ENCODE data around the gene SUMF1. TPM values are rescaled to one million over a fixed set of nuclear protein-coding genes. Genes with fewer than 3 reads are reported as not detected.

SUMF1 gene
- total RNA-seq, 1 experiment from 2014 or later: 26.6 TPM

DNA sequence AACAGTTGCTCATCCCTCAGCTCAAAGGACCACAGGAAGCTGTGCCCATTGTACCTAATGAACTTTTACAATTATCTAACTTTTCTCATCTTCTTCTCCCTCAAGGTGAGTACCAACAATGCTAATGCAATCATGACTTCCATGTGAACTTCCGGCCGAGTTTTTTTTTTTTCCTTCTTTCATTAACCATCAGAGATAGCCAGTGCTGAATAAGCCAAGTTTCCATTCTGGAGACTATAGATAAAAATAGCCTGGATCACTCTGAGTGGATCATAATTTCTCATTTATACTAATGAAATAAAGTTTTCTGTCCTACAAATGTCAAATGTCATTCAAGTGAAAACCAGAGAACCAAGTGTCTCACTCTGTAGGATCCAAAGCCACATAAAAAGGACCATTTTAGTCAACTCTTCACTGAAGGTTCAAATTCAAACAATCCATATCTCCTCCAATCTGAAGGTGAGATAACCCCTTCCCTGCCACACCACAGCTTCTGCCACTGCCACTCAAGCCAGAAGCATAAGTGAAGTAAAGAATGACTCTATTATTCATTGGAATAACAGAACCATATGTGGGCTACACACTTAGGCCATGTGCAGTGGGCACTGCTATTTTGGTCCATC lies 5.5 kb downstream of the SUMF1 start (continued):
- TF ChIP-seq, protein P1, sequence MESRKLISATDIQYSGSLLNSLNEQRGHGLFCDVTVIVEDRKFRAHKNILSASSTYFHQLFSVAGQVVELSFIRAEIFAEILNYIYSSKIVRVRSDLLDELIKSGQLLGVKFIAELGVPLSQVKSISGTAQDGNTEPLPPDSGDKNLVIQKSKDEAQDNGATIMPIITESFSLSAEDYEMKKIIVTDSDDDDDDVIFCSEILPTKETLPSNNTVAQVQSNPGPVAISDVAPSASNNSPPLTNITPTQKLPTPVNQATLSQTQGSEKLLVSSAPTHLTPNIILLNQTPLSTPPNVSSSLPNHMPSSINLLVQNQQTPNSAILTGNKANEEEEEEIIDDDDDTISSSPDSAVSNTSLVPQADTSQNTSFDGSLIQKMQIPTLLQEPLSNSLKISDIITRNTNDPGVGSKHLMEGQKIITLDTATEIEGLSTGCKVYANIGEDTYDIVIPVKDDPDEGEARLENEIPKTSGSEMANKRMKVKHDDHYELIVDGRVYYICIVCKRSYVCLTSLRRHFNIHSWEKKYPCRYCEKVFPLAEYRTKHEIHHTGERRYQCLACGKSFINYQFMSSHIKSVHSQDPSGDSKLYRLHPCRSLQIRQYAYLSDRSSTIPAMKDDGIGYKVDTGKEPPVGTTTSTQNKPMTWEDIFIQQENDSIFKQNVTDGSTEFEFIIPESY (IDR thresholded peaks at IDR 0.05; ENCODE audit: extremely low read depth, insufficient replicate concordance, low read length): no peak

DNA sequence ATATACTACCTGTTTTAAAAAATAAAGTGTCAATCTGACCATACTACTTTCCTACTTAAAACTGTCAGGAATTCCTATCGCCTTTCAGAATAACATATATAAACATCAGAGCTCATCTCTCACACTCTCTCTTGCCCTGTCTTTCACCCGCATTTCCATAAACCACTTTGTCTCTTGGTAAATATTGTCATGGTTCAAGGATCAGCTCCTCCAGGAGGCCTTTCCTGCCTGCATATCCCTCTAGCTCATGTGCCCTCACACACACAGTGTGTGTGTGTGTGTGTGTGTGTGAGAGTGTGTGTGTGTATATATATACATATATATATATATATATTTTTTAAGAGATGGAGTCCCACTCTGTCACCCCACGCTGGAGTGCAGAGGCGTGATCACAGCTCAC lies 6.7 kb downstream of the SUMF1 start:
- no peak for ATAC-seq
- POLR2A ChIA-PET: no interaction called here
- TF ChIP-seq, protein P2, sequence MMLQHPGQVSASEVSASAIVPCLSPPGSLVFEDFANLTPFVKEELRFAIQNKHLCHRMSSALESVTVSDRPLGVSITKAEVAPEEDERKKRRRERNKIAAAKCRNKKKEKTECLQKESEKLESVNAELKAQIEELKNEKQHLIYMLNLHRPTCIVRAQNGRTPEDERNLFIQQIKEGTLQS (IDR thresholded peaks at IDR 0.05): no peak
- TF ChIP-seq, protein P3, sequence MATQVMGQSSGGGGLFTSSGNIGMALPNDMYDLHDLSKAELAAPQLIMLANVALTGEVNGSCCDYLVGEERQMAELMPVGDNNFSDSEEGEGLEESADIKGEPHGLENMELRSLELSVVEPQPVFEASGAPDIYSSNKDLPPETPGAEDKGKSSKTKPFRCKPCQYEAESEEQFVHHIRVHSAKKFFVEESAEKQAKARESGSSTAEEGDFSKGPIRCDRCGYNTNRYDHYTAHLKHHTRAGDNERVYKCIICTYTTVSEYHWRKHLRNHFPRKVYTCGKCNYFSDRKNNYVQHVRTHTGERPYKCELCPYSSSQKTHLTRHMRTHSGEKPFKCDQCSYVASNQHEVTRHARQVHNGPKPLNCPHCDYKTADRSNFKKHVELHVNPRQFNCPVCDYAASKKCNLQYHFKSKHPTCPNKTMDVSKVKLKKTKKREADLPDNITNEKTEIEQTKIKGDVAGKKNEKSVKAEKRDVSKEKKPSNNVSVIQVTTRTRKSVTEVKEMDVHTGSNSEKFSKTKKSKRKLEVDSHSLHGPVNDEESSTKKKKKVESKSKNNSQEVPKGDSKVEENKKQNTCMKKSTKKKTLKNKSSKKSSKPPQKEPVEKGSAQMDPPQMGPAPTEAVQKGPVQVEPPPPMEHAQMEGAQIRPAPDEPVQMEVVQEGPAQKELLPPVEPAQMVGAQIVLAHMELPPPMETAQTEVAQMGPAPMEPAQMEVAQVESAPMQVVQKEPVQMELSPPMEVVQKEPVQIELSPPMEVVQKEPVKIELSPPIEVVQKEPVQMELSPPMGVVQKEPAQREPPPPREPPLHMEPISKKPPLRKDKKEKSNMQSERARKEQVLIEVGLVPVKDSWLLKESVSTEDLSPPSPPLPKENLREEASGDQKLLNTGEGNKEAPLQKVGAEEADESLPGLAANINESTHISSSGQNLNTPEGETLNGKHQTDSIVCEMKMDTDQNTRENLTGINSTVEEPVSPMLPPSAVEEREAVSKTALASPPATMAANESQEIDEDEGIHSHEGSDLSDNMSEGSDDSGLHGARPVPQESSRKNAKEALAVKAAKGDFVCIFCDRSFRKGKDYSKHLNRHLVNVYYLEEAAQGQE (IDR thresholded peaks at IDR 0.05; ENCODE audit: low read depth): no peak
- TF ChIP-seq JUND (IDR thresholded peaks at IDR 0.05) (no peak), ELF1 (IDR thresholded peaks at IDR 0.05; ENCODE audit: borderline replicate concordance, low read depth) (no peak), SIN3A (IDR thresholded peaks at IDR 0.05; ENCODE audit: low read depth) (no peak), SRF (IDR thresholded peaks at IDR 0.05; ENCODE audit: low read depth) (no peak), CBX3 (IDR thresholded peaks at IDR 0.05; ENCODE audit: low read depth) (no peak), FOSL1 (IDR thresholded peaks at IDR 0.05; ENCODE audit: low read depth) (no peak), CEBPB (IDR thresholded peaks at IDR 0.05; ENCODE audit: low read depth) (no peak)
- TF ChIP-seq, protein P4, sequence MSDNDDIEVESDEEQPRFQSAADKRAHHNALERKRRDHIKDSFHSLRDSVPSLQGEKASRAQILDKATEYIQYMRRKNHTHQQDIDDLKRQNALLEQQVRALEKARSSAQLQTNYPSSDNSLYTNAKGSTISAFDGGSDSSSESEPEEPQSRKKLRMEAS (IDR thresholded peaks at IDR 0.05): no peak
- TF ChIP-seq, protein P1 (IDR thresholded peaks at IDR 0.05; ENCODE audit: extremely low read depth, insufficient replicate concordance, low read length): no peak
- TF ChIP-seq, protein P5, sequence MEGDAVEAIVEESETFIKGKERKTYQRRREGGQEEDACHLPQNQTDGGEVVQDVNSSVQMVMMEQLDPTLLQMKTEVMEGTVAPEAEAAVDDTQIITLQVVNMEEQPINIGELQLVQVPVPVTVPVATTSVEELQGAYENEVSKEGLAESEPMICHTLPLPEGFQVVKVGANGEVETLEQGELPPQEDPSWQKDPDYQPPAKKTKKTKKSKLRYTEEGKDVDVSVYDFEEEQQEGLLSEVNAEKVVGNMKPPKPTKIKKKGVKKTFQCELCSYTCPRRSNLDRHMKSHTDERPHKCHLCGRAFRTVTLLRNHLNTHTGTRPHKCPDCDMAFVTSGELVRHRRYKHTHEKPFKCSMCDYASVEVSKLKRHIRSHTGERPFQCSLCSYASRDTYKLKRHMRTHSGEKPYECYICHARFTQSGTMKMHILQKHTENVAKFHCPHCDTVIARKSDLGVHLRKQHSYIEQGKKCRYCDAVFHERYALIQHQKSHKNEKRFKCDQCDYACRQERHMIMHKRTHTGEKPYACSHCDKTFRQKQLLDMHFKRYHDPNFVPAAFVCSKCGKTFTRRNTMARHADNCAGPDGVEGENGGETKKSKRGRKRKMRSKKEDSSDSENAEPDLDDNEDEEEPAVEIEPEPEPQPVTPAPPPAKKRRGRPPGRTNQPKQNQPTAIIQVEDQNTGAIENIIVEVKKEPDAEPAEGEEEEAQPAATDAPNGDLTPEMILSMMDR (IDR thresholded peaks at IDR 0.05 in 2 of 3, conservative IDR thresholded peaks at IDR 0.05 in 1 of 3; ENCODE audit: borderline replicate concordance in 1 of 3, insufficient read depth in 1 of 3, low read depth in 2 of 3, low read length in 2 of 3): no peak

More for the DNA sequence above, 6.7 kb downstream of the SUMF1 start:
- ChIA-PET CTCF (no interaction called here), RAD21 (ENCODE audit: low non-redundant PET in 1 of 2, low total read pairs in 2 of 2, uncharacterized antibody in 2 of 2, unreplicated experiment in 2 of 2) (no interaction called here)
- H3K9ac ChIP-seq (ENCODE audit: low read length): no peak overlapping the region
- no peak overlapping the region for H2AFZ ChIP-seq (ENCODE audit: low read depth, low read length, poor library complexity, severe bottlenecking)
- no peak overlapping the region for H3K4me2 ChIP-seq (ENCODE audit: low read length)
- H3K9me2 ChIP-seq (ENCODE audit: insufficient read depth): no peaks in the 10 kb centered on the region
- no peaks in the 10 kb centered on the region for H3K79me2 ChIP-seq (ENCODE audit: insufficient read depth, low read length)
- H3K27ac ChIP-seq (ENCODE audit: low read depth, low read length): no peak overlapping the region
- H3K9me3 ChIP-seq (ENCODE audit: control insufficient read depth in 1 of 2, insufficient read depth in 1 of 2, low read depth in 1 of 2, low read length in 2 of 2): no peaks in the 10 kb centered on the region
- DNase-seq (ENCODE audit: low read depth, low spot score): no peak
- H3K36me3 ChIP-seq (ENCODE audit: control insufficient read depth in 1 of 2, insufficient read depth in 2 of 2, low read length in 2 of 2): no peaks in the 10 kb centered on the region
- H3K4me1 ChIP-seq (ENCODE audit: control insufficient read depth in 1 of 2, insufficient read depth in 2 of 2, low read length in 2 of 2): no peaks in the 10 kb centered on the region
- H3K27me3 ChIP-seq (ENCODE audit: insufficient read depth, low read length): no peaks in the 10 kb centered on the region
- no peaks in the 10 kb centered on the region for H4K20me1 ChIP-seq (ENCODE audit: insufficient read depth)
- intact Hi-C loops (cut with micrococcal nuclease): no loop called here
- H3K4me3 ChIP-seq (replicated peaks in 1 of 2; ENCODE audit: low read depth in 1 of 2, low read length in 2 of 2): no peak overlapping the region
- BruUV-seq (replicated peaks): no TSS peak
